Stimulated activated naive CD4-positive, alpha-beta T cell (primary cell): Measurements from ENCODE around the gene FOXC2.

Experiments
- DNase-seq, 6 experiments: peaks; one replicate each; lab custom pipeline; 2025; lab: John Stamatoyannopoulos, UW

FOXC2 gene

DNA sequence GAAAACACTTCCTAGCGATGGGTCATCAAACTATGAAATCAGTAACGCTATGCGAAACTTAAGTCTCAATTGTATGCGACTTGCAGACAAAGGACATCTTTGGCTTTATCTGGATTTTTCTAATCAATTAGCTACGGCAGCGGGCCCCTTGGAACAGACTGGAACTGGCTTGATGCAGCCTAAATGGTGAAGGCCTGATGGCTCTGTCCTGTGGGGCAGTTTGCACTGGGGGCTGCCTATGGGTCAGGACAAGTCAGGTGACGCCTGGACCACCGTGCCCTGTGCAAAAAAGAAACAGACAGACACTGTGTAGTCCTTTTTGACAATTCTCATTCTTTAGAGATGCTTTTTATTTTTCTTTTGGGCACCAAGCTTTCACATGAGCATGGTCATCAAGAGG lies 33.6 kb upstream of the FOXC2 start:
- DNase-seq, result no peak

DNA sequence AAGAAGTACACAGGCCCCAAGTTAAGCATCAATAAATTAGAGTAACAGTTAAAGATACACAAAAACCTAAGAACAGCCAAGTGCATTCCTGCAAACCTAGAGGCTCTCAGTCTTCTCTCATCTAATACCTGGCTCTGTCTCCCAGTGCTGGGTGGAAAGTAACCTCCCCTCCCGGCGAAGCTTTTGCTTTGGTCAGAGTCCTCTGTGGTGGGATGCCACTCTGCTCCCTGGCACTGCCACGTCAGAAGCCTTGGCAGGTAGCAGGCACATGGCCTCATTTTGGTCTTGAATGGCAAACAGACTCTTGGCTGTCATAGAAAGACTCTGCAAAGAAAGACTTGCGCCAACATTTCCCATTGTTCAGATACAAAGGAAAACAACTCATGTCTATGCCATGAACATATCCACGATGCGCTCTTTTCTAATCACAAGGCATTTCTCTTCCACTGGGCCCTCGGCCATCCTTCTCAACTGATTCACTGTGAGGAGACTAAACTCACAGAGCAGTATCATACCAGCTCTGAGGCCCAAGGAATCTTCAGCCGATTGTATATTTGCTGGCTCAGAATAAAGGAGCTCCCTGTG lies 32.8 kb upstream of the FOXC2 start:
- no peak for DNase-seq

DNA sequence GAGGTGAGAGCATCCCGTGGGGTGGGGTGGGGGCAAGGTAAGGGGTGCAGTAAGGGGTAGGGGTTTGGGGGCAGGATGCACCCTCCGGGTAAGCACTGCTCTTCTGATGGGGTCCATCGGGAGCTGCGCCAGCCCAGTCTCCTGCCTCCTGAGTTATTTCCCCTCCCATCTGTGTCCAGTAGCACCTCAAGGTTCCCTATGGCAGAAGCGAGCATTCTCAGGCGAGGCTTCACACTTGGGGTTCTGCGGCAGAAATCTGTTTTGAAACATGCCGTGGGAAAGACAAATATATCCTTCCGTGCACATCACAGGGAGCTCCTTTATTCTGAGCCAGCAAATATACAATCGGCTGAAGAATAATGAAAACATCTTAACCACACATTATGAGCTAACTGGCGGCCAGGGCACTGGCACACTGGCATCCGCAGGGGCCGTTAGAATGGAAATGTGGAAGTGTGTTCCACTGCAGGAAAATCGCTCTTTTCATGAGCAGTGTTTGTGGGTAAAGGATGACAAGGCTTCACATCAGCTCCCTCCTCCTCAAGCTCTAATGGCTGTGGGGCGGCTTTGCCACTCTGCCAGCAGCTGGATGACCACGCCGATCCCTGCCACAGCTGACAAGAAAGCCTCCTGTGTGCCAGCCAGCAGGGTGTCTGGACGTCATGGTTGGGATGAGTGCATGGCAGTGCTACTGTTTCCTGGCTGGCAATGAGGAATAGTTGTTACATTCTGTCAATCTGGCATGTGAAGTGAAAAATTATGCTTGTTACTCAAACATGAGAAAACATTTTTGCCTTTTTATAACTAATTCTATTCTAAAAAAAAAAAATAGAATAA lies 31.6 kb upstream of the FOXC2 start:
- DNase-seq, result no peak

GRCh38 chr16:86536621-86537020 lies 30.0 kb upstream of the FOXC2 start:
- no peak for DNase-seq

DNA sequence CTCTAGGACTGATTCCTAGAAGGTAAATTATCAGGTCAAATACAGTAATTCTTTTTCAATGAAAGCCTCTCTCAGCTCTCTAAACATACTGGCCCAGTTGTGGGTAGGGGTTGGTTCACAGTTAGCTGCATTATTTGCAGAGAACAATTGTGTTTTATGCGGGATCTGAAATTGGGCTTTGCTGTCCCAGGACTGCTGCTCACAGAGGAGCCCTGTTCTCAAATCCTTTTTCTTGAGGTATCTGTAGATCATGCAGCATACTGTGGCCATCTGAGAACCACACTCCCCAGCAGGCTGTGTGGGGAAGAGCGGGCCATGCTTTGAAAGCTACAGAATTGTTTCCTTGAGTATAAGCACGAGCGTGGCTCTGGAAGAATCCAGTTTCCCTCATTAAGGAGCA lies 29.1 kb upstream of the FOXC2 start:
- DNase-seq, result no peak

GRCh38 chr16:86538196-86538780 lies 28.3 kb upstream of the FOXC2 start:
- no peak for DNase-seq

- no peak for DNase-seq
Observed at GRCh38 chr16:86540894-86541293, 25.7 kb upstream of the FOXC2 start.

- DNase-seq, result no peak
Observed at GRCh38 chr16:86541560-86541959, 25.1 kb upstream of the FOXC2 start.

GRCh38 chr16:86542756-86543750 lies 23.6 kb upstream of the FOXC2 start:
- no peak for DNase-seq

DNA sequence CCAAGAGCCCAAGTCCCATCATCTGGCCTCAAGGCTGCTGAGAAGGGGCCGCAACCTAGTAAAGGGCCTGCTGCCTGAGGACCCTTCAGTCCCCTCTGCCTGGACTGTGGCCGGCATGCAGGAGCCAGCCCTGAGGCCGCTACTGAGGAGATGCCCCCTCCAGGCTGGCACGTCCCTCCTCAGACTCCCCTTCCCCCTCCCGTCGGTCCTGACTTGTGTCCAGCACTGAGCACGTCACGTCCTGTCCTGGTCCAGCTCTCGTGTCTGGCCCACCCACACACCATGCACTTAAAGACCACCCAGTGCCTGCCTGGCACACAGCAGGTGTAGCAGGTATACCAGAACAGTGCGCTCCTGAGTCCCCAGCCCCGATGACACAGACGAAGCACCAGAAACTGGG lies 21.1 kb upstream of the FOXC2 start:
- DNase-seq, result no peak

DNA sequence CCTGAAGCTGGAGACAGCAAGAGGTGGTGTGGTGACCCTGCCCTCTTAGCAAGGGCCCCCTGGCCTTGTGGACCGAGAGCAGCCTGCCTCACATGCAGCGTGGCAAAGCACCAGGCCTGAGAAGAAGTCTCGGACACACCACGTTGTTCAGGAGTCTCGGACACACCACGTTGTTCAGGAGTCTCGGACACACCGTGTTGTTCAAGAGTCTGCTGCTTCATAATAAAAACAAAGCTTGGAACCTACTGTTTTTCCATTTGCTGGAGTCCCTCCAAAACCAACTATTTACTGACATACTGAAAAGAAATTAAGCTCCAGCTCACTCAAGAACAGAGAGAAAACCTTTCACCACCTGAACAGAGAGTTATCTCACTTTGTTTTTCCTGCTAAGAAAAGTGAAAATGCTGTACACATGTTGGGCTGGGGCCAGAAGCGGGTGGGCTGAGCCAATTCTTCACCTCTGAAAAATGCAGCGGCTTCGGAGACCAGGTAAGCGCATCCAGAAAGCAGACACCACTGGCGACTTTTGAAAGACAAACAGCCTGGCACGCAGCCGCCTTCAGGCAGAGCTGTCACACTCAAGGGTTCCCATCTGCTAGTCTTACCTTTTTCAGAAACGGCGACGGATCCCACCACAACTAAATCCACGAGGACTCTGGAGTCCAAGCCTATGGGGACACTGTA lies 20.5 kb upstream of the FOXC2 start:
- DNase-seq, result no peak

GRCh38 chr16:86546638-86547013 lies 20.0 kb upstream of the FOXC2 start:
- no peak for DNase-seq

DNA sequence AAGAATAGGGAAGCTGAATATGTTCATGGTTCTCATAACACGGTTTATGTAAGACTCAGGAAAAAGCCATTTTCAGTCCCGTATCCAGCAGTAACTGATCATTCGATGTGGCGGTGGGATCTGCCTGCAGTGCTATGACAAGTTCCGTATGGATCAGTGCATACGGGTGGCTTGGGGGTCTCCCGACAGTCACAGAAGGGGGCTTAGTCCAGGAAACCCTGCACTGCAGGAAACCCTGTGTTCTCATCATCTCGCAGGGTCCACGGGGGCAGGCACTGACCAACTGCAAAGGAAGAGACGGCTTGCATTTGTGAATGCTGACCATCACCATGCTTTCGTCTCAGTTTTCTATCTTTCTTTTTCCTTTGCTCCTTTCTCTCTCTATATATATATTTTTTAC lies 19.3 kb upstream of the FOXC2 start:
- DNase-seq, result no peak

DNA sequence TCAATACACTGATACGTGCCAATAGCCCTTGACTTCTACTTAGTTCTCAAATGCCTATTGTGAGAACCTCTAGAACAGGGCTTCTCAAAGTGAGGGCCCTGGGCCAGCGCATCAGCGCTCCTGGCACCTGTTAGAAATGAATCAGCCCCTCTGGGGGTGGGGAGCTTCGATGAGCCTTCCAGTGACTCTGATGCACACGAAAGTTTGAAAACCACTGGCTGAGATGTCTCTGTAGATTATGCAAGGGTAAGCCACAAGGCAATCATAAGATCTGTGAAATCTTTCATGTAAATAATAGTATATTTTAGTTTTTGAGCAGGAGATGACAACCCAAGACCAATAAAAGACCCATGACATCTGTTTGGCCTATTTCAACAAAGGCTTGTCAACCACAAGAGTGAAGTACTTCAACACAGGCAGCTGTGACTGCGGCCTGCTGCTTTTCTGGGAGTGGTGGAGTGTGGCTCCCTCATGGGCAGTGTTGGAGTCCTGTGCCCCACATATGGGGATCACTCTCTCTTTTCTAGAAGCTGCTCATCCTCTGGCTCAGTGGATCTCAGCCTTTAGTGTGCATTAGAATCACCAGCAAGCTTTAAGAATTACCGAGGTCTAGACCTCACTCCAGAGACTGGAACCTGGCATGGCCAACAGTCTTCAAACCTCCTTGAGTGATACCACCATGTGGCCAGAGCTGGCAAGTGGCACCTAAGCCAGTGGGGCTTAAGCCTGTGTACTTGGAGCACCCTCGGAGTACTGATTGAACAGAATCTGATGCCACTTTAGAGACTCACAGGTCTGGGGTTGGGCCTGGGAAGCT lies 17.3 kb upstream of the FOXC2 start:
- DNase-seq, result no peak

GRCh38 chr16:86549893-86550190 lies 16.8 kb upstream of the FOXC2 start:
- no peak for DNase-seq

- DNase-seq, result no peak
Observed at GRCh38 chr16:86550281-86550680, 16.3 kb upstream of the FOXC2 start.

DNA sequence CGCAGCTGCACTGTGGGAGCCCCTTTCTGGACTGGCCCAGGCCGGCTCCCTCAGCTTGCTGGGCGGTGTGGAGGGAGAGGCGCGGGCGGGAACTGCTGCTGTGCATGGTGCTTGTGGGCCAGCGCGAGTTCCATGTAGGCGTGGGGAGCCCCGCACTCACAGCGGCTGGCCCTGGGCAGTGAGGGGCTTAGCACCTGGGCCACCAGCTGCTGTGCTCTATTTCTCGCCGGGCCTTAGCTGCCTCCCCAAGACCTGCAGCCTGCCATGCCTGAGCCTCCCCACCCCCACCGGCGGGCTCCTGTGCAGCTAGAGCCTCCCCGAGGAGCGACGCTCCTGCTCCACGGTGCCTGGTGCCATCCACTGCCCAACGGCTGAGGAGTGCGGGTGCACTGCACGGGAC lies 13.3 kb upstream of the FOXC2 start:
- no peak for DNase-seq

DNA sequence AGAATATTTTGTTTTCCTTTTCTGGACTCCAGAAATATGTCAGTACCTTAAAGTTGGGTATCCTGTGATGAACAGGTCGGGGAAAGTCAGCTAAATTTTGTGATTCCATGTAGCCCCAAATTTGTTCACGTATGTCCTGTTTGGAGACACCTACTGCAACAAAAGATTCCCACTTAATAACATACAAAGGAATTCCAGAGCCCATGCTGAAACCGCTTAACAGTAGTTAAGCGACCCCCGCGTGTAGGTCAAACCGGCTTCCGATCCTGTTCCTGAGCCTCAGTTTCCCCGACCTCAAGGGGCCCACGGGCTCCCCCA lies 12.1 kb upstream of the FOXC2 start:
- DNase-seq, result no peak

DNA sequence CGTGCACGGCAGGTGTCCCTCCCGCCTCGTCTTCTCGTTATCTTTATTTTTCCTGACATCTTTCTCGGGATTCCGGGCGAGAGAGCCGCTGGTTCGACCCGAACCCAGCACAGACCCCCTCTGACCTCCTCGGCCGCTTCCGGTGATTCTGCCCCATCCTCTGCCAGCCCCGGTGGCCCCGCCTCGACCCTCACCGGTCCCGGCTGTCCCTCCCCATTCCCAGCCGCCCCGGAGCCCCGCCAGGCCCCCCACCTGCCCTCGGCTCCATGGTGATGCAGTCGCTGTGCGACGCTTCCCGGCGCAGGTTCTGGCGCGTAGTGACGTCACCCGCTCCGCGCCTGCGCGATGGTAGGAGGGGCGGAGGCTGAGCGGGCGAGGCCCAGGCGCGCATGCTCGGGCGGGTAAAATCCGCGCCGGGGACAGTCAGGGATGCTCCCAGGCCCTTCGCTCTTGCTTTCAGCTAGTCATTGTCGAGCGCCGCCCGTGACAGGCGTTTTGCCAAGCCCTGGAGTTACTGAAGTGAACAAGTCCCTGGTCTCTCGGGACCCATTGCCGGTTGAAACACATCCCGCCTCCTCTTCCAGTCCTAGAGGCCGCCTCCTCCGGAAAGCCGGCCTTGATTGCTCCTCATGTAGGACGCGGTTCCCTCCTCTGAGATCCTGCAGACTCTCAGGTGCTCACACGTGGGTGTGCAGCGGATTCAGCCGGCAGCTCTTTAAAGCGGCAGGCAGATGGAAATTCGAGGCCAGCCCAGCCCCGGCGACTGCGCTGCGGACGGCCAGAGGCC lies 11.5 kb upstream of the FOXC2 start, which contains the start of gene MTHFSD:
TSS of gene MTHFSD (minus strand) at position 319 of the 787 bp plus-strand sequence. CDS start at position 268, 51 bp downstream.
- peak; percentile 84 to 96 (median 94) for DNase-seq

DNA sequence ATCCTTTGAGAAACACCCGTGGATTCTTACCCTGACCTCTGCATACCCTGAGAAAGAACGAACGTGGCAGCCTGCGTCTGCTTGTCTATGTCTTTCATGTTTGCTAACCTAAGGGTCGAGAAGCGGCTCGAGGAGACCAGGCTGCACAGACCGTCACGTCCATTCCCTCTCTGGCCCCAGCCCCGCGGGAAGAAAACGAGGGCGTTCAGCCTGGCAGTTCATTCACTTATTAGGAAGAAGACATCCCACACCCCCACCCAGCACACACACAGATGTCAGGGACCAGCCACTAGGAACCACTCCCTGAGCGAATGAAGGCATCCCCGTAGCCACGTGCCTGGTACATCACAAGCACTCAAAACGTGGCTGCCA lies 10.9 kb upstream of the FOXC2 start:
- no peak for DNase-seq
